ENCODE measurements around the gene ANO1.

The ANO1 gene

GRCh38 chr11:70095541-70096252 is 17.6 kb downstream of the ANO1 start:
- no peak for DNase-seq (ENCODE audit: low spot score)

DNA sequence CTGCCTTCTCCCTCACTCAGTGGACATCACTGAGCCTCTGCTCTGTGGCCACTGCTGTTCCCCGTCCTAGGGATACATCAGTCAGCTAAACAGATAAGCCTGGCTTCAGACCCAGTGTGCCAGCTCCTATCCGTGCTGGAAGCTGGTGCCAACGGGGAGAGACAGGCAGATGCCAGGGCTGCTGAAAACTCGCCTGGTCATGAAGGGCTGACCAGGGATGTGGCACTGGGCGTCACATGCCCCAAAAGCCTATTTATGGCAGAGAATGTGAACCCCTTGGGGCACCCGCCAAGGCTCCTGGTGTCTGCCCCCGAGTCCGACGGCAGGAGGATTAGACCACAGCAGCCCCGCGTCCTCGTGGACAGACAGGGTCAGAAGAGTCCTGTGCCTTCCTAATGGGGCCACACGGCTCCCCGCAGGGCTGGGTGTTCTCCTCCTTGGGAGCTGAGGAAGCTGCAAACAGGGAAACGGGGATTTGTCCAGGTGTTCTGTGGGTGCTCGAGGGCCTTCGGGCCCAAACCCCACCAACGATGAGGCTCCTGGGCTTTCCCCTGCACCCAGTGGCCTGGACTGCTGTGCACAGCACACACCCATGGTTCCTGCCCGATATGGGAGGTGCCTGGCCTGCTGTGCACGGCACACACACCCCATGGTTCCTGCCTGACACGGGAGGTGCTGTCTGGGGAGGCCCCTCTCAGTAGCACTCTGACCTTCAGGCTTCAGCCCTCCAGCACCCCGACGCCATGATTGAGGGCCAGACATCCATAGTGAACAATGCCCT is 19.9 kb downstream of the ANO1 start:
- DNase-seq (ENCODE audit: low spot score) = no peak

GRCh38 chr11:70098936-70099335 is 20.8 kb downstream of the ANO1 start:
- no peak for DNase-seq (ENCODE audit: low spot score)

- DNase-seq (ENCODE audit: low spot score) = no peak
These were observed 21.6 kb downstream of the ANO1 start for GRCh38 chr11:70099578-70100279.

- no peak for DNase-seq (ENCODE audit: low spot score)
These were observed 22.1 kb downstream of the ANO1 start for GRCh38 chr11:70100280-70100603.

DNA sequence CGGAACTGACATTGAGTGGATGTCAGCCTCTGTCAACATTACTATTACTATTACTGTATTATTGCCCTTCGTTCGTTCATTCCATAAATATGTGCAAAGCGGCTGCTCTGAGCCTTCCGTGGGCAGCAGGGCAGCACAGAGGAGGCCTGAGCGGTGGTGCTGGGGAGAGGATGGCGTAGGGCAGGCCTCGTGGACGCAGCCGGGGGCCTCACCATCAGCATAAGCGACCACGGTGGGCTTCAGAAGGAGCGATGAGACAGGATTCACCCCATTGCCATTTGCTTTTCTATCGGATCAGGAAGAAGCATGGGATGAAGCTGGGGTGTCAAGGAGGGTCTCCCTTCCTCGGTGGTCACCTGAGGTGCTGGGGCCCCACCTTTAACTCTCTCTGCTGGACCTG is 22.7 kb downstream of the ANO1 start:
- no peak for DNase-seq (ENCODE audit: low spot score)

GRCh38 chr11:70103256-70103975 is 25.3 kb downstream of the ANO1 start:
- no peak for DNase-seq (ENCODE audit: low spot score)

GRCh38 chr11:70104419-70104818 is 26.3 kb downstream of the ANO1 start:
- no peak for DNase-seq (ENCODE audit: low spot score)

- DNase-seq (ENCODE audit: low spot score) = no peak
These were observed 26.8 kb downstream of the ANO1 start for GRCh38 chr11:70104961-70105360.

DNA sequence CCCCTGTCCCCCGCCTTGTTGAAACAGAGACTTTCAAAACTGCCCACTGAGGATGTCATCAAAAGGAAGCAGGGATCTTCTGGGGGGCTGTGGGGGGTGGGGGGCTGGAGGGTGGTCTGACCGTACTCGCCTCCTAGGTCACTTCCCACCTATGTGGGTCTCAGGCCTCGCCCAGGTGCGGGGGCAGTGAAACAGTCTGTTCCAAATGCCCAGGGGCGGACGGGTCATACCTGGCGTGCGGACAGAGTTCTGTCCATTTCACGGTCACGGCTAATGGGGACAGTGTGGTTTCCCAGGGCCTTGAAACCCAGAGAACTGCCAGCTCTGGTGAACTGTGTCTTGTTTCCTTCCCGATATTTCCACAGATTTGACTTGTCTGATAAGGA is 27.2 kb downstream of the ANO1 start:
- no peak for DNase-seq (ENCODE audit: low spot score)

- DNase-seq (ENCODE audit: low spot score) = no peak
These were observed 27.8 kb downstream of the ANO1 start for GRCh38 chr11:70105755-70106571.

DNA sequence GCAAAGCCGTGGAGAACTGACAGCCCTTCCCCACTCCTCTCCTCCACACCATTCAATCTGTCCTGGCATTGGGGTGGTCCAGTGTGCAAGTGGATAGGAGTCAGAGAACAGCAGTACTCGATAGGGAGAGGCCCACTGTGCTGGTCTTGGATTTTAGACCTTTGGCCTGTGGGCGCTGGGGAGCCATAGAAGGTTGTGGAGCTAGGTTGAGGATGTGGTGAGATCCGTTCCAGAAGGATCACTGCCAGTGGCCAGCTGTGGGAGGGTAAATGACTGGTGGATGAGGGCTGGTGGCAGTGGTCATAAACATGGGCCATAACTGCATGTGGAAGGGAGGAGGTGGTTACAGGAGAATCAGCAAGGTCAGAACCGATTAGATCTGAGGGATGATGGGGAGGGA is 28.6 kb downstream of the ANO1 start:
- no peak for DNase-seq (ENCODE audit: low spot score)

- DNase-seq (ENCODE audit: low spot score) = no peak
These were observed 29.1 kb downstream of the ANO1 start for GRCh38 chr11:70107191-70107590.

DNA sequence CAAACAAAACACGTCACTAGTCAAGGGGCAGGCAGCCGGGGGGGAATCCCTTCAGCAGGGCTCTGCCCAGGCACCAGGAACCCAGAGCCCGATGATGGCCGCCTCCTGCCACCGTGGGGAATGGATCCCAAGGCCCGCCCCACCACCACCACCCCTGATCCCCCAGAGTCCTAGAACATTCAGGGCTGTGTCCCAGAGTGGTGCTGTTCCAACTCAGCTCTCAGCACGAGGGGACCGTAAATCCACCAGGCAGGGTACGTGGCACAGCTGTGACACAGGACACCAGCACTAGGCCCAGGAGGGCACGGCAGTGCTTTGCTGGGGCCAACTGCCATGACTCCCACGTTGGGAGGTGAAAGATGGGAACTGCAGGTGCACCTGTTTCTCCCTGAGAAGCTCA is 29.6 kb downstream of the ANO1 start:
- no peak for DNase-seq (ENCODE audit: low spot score)

DNA sequence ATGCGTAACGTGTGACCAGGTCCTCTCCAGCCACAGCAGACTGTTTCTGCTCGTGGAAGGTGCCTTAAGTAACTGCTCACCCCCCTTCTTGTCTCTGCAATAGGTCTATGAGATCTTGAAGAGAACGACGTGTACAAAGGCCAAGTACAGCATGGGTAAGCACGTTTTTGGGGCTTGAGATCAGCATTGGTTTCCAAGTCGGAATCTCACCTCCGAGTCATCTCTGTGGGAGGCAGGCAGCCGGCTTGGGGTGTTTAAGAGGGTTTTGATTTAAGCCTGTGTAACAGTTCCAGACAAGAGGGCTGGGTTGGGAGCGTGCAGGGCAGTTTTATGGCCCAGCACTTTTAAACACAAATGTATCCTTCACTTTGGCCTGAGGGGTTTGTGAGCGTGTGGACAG is 30.1 kb downstream of the ANO1 start:
- DNase-seq (ENCODE audit: low spot score) = no peak

DNA sequence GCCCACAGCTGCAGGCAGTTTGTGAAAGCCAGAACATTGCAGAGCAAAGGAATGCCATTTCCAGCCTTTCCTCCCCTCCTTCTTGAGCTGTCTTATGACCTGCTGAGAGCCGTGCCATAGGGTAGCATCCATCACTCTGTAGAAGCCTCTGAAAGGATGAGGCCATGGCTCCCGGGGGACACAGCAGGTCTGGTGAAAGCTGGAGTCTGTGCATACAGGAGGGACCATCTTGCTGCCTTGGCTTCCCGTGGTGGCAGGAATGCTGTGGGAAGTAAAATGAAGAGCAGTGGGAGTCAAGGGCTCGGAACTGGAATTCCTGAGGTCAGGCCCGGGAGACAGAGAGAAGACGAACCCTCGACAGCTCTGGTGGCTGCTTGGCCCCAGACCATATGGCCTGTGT is 30.9 kb downstream of the ANO1 start:
- no peak for DNase-seq (ENCODE audit: low spot score)

- DNase-seq (ENCODE audit: low spot score) = no peak
These were observed 31.8 kb downstream of the ANO1 start for GRCh38 chr11:70109903-70110302.

- no peak for DNase-seq (ENCODE audit: low spot score)
These were observed 32.5 kb downstream of the ANO1 start for GRCh38 chr11:70110538-70111055.

GRCh38 chr11:70111269-70112016 is 33.3 kb downstream of the ANO1 start:
- no peak for DNase-seq (ENCODE audit: low spot score)

DNA sequence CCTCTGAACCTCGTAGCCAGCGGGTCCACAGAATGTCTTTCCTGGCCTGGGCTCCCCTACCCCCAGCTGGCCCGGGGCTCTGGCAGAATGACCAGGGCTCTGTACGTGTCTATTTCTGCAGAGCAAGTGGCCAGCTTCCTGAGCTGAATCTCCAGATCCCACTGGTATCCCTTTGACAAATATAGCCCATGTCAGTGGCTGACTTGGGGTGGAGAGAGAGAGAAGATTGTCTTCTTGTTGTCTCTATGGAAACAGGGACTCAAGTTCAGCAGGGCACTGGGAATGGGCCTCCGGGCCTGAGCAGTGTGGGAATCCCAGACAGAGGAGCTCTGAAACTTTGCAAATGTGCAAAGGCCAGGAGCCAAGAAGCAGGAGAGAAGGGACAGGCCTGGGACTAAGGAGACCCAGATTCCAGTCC is 33.9 kb downstream of the ANO1 start:
- DNase-seq (ENCODE audit: low spot score) = no peak

- DNase-seq (ENCODE audit: low spot score) = no peak
These were observed 35.7 kb downstream of the ANO1 start for GRCh38 chr11:70113801-70114200.
